Body of pancreas (tissue), 4 donors: Measurements from ENCODE around the gene GTPBP6. TPM values are rescaled to one million over a fixed set of nuclear protein-coding genes. Genes with fewer than 3 reads are reported as not detected.
"Not testable (repeated sequence)": the region's sequence is repeated elsewhere in the genome, so short reads cannot be mapped to it uniquely, and the experiment has no call there.

Experiments used
- ATAC-seq: fragments of 150-250 bp; one replicate; pipeline ENCODE4 v1.9.1; 2016
- DNase-seq, 4 donors: peaks; one replicate each; pipeline ENCODE4 v3.0.0-alpha.2; 2019
- H3K27ac ChIP-seq, 4 donors: fragments of 200-600 bp; sonication (generic); 1 replicate in 3 of 4; 2 replicates in 1 of 4; pipeline versions ENCODE4 v1.5.1 to v1.6.1; 2016 to 2019; ENCODE audit warnings: mild to moderate bottlenecking in 1 of 4, mixed read lengths in 1 of 4, moderate library complexity in 1 of 4
- H3K27me3 ChIP-seq, 2 donors: fragments of 200-600 bp; sonication (generic); one replicate each; pipeline ENCODE4 v1.6.0; 2016; ENCODE audit warnings: mild to moderate bottlenecking in 1 of 2
- H3K36me3 ChIP-seq, 2 donors: fragments of 200-600 bp; sonication (generic); replicated peaks in 1 of 2; 2 replicates each; pipeline ENCODE4 v1.5.1; 2016; ENCODE audit warnings: low read depth in 2 of 2; ENCODE audit not compliant: insufficient read depth in 1 of 2
- H3K4me1 ChIP-seq: fragments of 200-600 bp; sonication (generic); one replicate; pipeline ENCODE4 v1.6.0; 2016
- H3K4me3 ChIP-seq, 2 donors: fragments of 200-600 bp; sonication (generic); 1 replicate in 1 of 2; 2 replicates in 1 of 2; pipeline ENCODE4 v1.5.1; 2016 to 2019
- H3K9me3 ChIP-seq, 3 donors: fragments of 200-600 bp; sonication (generic); 1 replicate in 2 of 3; 2 replicates in 1 of 3; pipeline ENCODE4 v1.5.1; 2016
- CTCF ChIP-seq, 7 experiments: fragments of 450-650 bp in 4 of 7; fragments of 200-600 bp in 3 of 7; sonication (generic) in 3 of 7; IDR thresholded peaks; one replicate each; pipeline ENCODE4 v1.5.1; 2016 to 2019; ENCODE audit warnings: antibody characterized with exemption in 7 of 7
- POLR2A ChIP-seq, 3 donors: fragments of 450-650 bp; IDR thresholded peaks; one replicate each; pipeline ENCODE4 v1.6.1; 2016; ENCODE audit warnings: antibody characterized with exemption in 3 of 3, mild to moderate bottlenecking in 2 of 3
- WGBS, 2 donors: methylation state at CpG; one replicate each; pipeline ENCODE4 v1.1.5; 2017; 5-methylcytosine and 5-hydroxymethylcytosine counted together
- intact Hi-C: fragments of 100-400 bp; cut with DNase I; formaldehyde crosslinking; loops from one replicate; pipeline ENCODE4 v1.15.1; 2023
- total RNA-seq, 2 donors: library from RNA; depleted of rRNA; stranded (reverse); fragments of >200 nt; gene quantifications; one replicate each; pipeline ENCODE4 v1.1.0, GENCODE V29; 2016

GTPBP6 gene
- total RNA-seq, 2 donors from 2014 or later = 25.7 to 32.4 TPM

DNA sequence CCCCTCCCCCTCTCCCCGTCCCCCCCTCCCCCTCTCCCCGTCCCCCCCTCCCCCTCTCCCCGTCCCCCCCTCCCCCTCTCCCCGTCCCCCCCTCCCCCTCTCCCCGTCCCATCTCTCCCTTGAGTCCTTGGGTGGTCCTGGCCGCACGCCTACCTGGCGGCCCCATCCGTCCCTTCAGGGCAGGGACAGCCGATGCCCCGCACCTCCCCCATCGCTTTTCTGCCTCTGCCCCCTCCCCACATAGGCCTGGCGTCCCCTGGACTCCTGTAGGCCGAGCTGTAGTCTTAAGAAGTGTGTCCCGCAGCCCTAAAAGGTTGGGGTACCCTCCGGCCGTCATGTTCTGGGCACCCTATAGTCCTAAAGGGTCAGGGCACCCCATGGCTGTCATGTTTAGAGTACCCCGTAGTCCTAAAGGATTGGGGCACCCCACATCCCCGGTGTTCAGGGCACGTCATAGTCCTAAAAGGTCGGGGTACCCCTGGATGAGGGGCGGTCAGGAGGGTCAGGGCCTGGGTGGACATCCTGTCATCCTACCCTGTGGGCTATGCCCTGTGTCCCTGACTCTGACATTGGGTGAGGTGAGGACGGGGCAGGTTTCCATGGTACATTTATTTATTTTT is 10.8 kb upstream of the GTPBP6 start:
- Histone ChIP-seq H3K27ac (no peak overlapping the region), H3K27me3 (peaks cover 0 to 13% of the 10 kb centered on the region in 2 donors), H3K36me3 (no peaks in the 10 kb centered on the region), H3K4me1 (peaks cover 12% of the 10 kb centered on the region), H3K9me3 (no peaks in the 10 kb centered on the region), H3K4me3 (no peak overlapping the region)
- TF ChIP-seq POLR2A (IDR thresholded peaks at IDR 0.05) (no peak), CTCF (IDR thresholded peaks at IDR 0.05) (no peak)
- no peak for ATAC-seq
- intact Hi-C loops = no loop called here
- WGBS, 2 donors = 83 to 90% methylated on average over 10 to 13 of the region's 23 CpGs
- peak in 1 of 4 donors; percentile 3 for DNase-seq

GRCh38 chrX:327660-328126 is 9.1 kb upstream of the GTPBP6 start:
- Histone ChIP-seq H3K9me3 (no peaks in the 10 kb centered on the region), H3K4me3 (no peak overlapping the region), H3K27me3 (peaks cover 0 to 13% of the 10 kb centered on the region in 2 donors), H3K27ac (no peak overlapping the region), H3K36me3 (no peaks in the 10 kb centered on the region), H3K4me1 (peaks cover 16% of the 10 kb centered on the region)
- DNase-seq (peak in 1 of 4 donors; percentile 4), ATAC-seq (no peak)
- no peak for TF ChIP-seq CTCF (IDR thresholded peaks at IDR 0.05)
- no peak for TF ChIP-seq POLR2A (IDR thresholded peaks at IDR 0.05)
- intact Hi-C loops = no loop called here
- 84 to 96% methylated on average over 4 to 25 of the region's 33 CpGs for WGBS, 2 donors

GRCh38 chrX:324664-325063 is 6.1 kb upstream of the GTPBP6 start:
- intact Hi-C loops = not testable (repeated sequence)
- WGBS, 2 donors = 73 to 81% methylated on average over 5 to 14 of the region's 14 CpGs

DNA sequence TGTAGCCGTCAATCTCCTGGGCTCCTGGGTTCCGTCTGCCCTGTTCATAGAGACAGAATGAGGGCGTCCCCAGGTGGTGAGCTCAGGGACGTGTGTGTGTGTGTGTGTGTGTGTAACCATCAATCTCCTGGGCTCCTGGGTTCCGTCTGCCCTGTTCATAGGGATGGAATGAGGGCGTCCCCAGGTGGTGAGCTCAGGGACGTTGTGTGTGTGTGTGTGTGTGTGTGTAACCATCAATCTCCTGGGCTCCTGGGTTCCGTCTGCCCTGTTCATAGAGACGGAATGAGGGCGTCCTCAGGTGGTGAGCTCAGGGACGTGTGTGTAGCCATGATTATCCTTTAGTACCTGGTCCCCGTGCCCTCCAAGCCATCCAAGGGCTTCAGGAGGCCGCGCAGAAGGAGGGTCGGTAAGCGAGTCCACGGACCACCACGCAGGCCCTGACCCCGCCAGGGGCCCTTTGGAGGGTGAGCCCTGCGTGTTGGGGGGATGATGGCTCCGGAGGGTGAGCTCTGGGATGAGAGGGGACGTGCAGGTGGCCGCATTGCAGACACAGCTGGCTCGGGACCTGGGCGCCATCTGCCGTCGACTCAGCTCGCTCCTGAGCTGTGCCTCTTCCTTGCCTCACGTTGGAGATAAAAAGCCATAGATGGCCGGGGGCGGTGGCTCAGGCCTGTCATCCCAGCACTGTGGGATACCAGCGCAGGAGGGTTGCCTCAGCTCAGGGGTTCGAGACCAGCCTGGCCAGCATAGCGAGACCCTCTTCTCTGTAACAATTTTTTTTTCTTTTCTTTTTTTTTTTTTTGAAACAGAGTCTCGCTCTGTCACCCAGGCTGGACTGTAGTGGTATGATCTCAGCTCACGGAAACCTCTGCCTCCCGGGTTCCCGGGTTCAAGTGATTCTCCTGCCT is 5.4 kb upstream of the GTPBP6 start:
- TF ChIP-seq POLR2A (IDR thresholded peaks at IDR 0.05) = no peak
- peak in 1 of 7 experiments; percentile 35 for TF ChIP-seq CTCF (IDR thresholded peaks at IDR 0.05)
- intact Hi-C loops = no loop called here
- peak in 3 of 4 donors; percentile 79 to 88 (median 88) for DNase-seq
- no peaks in the 10 kb centered on the region for H3K36me3 ChIP-seq
- no peak overlapping the region for H3K4me3 ChIP-seq
- H3K9me3 ChIP-seq = no peaks in the 10 kb centered on the region
- ATAC-seq = peak; percentile 52
- no peak overlapping the region for H3K27ac ChIP-seq
- 65 to 66% methylated on average over 18 to 35 of the region's 38 CpGs for WGBS, 2 donors
- no peaks in the 10 kb centered on the region for H3K27me3 ChIP-seq
- H3K4me1 ChIP-seq = peaks cover 21% of the 10 kb centered on the region

More at GRCh38 chrX:324664-325063, 6.1 kb upstream of the GTPBP6 start:
- DNase-seq = peak in 2 of 4 donors; percentile 7 to 9
- H3K9me3 ChIP-seq, H3K27me3 ChIP-seq, H3K36me3 ChIP-seq, ATAC-seq, H3K27ac ChIP-seq, H3K4me3 ChIP-seq: not testable (repeated sequence)
- H3K4me1 ChIP-seq = peaks cover 19% of the 10 kb centered on the region

- Histone ChIP-seq H3K36me3 (no peaks in the 10 kb centered on the region), H3K9me3 (no peaks in the 10 kb centered on the region), H3K27ac (peak overlapping the region in 3 of 4 donors; percentile 75 to 97 (median 84)), H3K27me3 (no peaks in the 10 kb centered on the region), H3K4me3 (peak overlapping the region; percentile 53 to 71), H3K4me1 (peaks cover 25% of the 10 kb centered on the region)
- DNase-seq = peak; percentile 31 to 53 (median 43)
- TF ChIP-seq CTCF (IDR thresholded peaks at IDR 0.05) = no peak
- TF ChIP-seq POLR2A (IDR thresholded peaks at IDR 0.05) = peak in 1 of 3 donors; percentile 21
- 0% methylated on average over 13 to 24 of the region's 24 CpGs for WGBS, 2 donors
- intact Hi-C loops = no loop called here
- no peak for ATAC-seq
Observed at GRCh38 chrX:320126-320783, 1.7 kb upstream of the GTPBP6 start.
